NCI-H2196 (cell line): ENCODE results near the gene LY86.
A peak's percentile ranks its signal among the peaks of the same experiment; 100 is the strongest.

Experiments
- DNase-seq: peaks from one replicate; lab custom pipeline; 2025; ENCODE audit not compliant: unreplicated experiment; lab: John Stamatoyannopoulos, UW

LY86 gene

DNA sequence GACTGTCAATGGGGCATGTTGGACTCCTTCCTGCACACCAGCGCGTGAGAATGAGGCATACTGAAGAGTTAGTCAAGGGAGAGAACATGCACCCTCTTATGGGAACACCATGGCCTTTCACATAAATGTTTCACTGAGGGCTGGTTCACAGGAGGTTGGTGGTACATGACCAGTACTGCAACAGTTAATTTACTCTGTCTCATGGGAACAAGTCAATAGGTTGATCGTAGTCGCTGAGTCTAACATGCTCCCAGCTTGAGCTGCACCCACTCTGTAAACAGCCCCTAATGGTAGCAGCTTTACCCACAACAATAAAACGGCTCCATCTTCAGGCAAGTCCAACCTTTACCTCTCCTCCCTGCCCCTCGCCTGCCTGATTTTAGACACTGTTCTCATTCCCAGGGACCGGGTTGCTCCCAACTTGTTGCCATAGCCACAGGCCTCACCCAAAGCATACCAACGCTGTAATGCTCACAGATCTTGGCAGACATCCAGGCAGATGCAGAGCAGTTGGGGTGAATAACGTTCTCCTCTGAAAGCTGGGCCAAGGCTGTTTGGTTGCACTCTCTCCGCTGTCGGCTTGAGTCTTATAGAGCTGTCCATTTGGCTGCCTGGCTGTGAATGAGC, 111.3 kb downstream of the LY86 start:
- peak; percentile 88 for DNase-seq

DNA sequence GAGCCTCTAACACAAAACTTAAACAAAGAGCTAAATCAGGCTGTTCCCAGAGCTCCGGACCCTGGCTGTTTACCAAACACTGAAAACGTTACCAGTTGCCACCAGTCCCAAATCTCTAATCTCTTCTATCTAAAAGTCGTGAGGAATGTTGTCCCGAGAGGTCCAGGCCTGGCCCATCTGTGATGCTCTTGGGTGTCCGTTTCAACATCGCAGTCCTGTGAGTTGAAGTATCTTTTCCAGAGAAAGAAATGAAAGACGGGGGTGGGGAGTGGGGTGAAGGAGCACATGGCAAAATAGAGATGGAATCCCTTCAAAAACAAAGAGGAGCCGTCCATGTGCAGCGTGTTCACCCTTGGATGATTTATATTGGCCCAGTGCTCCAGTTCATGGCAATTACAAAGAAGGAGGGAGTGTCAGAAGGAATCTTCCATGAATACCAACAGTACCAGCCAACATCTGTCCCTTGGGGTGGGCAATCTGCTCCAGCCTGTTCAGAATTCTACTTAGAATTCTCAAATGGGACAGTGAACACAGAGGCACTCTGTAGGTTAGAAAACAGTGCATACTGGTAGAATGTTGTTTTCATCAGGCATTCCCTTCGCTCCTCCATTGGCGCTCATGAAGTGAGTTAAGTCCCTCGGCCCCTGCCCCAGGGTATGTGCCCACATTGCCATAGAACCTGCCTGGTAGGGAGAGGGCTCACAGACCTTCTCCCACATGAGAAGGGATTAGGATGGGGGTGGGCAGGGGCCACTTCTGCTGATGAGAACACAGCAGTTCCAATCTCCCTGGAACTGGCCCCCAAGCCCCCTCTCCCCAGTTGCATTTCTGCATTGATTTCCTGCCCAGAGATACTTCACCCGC, 112.1 kb downstream of the LY86 start:
- DNase-seq = no peak

DNA sequence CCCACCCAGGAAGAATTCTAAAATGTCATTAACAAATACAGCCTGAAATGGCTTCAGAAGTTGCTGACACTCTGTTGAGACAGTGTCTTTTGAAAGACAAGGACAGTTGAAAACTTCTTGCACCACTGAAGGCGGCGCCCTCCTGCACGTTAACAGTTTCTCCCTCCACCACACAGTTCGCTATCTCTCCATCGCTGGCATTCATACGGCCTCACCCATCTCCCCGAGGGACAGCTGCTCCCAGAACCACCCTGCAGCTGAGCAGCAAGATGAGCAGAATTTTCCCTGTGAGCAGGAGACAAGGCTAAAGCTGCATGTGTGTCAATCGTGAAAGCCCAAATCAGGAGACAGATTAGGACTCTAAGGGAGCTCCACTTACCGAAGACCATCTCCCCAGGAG, 113.3 kb downstream of the LY86 start:
- no peak for DNase-seq

DNA sequence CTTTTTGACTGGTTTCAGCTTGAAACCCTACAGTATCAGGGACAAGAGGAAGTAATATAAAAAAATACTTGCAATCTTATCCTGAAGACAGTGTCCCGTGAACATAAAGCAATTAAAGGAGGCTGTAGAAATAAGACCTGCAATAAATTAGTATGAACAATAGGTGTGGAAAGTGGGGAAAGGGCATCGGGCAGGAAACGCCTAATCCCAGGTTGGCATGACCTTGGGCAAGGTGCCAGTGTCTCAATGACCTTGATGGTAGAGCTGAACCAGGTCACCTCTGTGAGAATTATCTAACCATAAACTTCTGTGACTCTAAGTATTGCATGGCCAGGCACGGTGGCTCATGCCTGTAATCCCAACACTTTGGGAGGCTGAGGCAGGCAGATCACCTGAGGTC, 115.2 kb downstream of the LY86 start:
- DNase-seq = no peak
